Rectal smooth muscle tissue (tissue), 1 donor: ENCODE results near the gene LBX2.
A peak's percentile ranks its signal among the peaks of the same experiment; 100 is the strongest.

Experiments
- H3K27ac ChIP-seq: one replicate; pipeline ENCODE4 v1.7.0; 2013; ENCODE audit warnings: low read depth, low read length, inconsistent platforms
- H3K27me3 ChIP-seq: one replicate; pipeline ENCODE4 v1.7.0; 2013; ENCODE audit warnings: low read length; ENCODE audit not compliant: control insufficient read depth, insufficient read depth
- H3K36me3 ChIP-seq: one replicate; pipeline ENCODE4 v1.7.0; 2013; ENCODE audit warnings: low read length; ENCODE audit not compliant: control insufficient read depth, insufficient read depth
- H3K4me1 ChIP-seq: one replicate; pipeline ENCODE4 v1.7.0; 2013; ENCODE audit warnings: low read length; ENCODE audit not compliant: control insufficient read depth, insufficient read depth
- H3K4me3 ChIP-seq: one replicate; pipeline ENCODE4 v1.7.0; 2013; ENCODE audit warnings: low read length
- H3K9ac ChIP-seq: one replicate; pipeline ENCODE4 v1.7.0; 2013; ENCODE audit warnings: low read length

The LBX2 gene

DNA sequence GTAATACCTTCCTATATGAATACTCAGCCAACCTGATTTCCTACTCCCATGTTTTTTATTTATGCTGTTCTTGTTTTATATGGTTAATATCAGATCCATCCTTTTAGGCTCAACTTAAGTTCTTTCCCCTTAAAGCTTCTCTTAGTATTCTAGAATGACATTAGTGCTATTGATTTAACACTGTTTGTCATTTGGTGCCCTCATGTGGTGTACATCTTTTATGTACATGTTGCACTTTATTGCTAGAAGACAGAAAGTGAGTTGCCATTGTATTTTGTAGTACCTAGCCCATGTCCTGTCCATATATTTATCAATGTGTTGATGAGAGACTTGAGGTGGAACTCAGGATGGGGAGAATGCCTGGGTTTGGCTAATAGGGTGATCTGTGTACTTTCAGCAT lies 32.8 kb upstream of the LBX2 start:
- peaks cover 11% of the 10 kb centered on the region for H3K36me3 ChIP-seq
- no peak overlapping the region for H3K4me3 ChIP-seq
- H3K27me3 ChIP-seq: no peaks in the 10 kb centered on the region
- H3K27ac ChIP-seq: no peak overlapping the region
- H3K4me1 ChIP-seq: peaks cover 16% of the 10 kb centered on the region
- H3K9ac ChIP-seq: no peak overlapping the region

DNA sequence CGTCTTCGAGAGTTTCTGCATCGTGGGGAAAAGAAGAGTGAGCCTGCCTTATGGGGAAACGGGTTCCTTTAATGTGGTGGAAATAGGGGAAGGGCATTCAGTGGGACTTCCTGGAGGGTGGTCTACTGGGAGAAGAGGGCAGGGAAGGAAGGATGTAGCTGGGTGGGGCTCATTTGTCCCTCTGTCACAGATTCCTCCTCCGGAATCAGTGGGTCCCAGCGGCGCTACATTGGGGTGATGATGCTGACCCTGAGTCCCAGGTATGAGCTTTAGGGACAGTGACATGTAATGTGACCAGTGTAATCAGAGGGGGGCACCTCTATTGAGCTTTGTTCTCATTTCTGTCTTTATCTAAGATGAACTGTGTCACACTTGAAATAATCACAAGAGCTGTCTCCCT lies 32.3 kb upstream of the LBX2 start:
- Histone ChIP-seq H3K4me3 (no peak overlapping the region), H3K4me1 (peaks cover 16% of the 10 kb centered on the region), H3K27ac (no peak overlapping the region), H3K27me3 (no peaks in the 10 kb centered on the region), H3K9ac (no peak overlapping the region), H3K36me3 (peaks cover 16% of the 10 kb centered on the region)

DNA sequence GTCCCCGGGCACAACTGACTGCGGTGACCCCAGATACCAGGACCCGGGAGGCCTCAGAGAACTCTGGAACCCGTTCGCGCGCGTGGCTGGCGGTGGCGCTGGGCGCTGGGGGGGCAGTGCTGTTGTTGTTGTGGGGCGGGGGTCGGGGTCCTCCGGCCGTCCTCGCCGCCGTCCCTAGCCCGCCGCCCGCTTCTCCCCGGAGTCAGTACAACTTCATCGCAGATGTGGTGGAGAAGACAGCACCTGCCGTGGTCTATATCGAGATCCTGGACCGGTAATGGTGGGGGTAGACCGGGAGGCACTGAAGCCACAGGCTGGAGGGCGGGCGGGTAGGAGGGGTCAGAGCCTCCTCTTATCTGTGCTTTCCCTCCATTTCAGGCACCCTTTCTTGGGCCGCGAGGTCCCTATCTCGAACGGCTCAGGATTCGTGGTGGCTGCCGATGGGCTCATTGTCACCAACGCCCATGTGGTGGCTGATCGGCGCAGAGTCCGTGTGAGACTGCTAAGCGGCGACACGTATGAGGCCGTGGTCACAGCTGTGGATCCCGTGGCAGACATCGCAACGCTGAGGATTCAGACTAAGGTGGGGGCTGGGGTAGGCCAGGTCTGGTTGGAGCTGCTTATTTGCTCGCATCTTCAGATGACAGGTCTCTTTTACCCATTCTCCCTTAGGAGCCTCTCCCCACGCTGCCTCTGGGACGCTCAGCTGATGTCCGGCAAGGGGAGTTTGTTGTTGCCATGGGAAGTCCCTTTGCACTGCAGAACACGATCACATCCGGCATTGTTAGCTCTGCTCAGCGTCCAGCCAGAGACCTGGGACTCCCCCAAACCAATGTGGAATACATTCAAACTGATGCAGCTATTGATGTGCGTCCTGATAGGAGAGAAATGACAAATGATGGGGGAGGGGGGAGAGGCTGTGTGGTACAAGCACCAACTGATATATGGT lies 31.1 kb upstream of the LBX2 start:
- Histone ChIP-seq H3K27ac (peak overlapping the region; percentile 78), H3K27me3 (no peaks in the 10 kb centered on the region), H3K9ac (peak overlapping the region; percentile 51), H3K4me3 (peak overlapping the region; percentile 98), H3K36me3 (peaks cover 25% of the 10 kb centered on the region), H3K4me1 (peaks cover 16% of the 10 kb centered on the region)

DNA sequence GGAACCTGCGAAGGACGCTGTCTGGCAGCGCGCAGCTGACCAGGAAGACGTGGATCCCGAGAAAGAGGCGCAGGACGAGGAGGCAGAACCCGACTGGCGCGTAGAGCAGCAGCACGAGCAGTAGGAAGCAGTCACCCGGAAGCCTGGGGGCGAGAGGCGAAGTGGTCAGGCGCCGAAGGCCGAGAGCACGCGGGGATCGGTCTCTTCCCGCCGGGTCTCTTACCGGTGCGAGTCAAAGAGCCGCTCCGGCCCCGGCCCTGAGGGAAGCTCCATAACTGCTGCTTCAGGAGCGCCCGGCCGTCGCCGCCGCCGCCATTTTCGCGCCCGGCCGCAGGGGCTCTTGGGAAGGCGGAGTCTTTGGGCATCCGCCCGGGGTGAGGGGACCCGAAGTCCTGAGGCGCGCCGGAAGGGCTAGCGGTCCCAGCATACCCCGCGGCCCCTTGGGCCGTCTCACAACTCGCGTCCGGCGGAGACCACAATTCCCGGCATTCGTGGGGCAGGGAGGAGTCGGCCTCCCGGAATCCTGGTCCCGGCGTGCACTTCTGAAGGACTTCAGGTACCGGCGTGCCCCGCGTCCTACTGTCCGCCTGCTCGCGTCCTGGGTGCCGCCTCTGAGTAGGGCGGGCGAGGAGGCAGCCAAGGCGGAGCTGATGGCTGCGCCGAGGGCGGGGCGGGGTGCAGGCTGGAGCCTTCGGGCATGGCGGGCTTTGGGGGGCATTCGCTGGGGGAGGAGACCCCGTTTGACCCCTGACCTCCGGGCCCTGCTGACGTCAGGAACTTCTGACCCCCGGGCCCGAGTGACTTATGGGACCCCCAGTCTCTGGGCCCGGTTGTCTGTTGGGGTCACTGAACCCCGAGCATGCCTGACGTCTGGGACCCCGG lies 30.2 kb upstream of the LBX2 start, which contains the start of the genes AUP1 and HTRA2:
TSS of gene AUP1 (minus strand) at position 350 of the 882 bp plus-strand sequence. CDS start at position 273, 77 bp downstream.
TSS of gene HTRA2 (plus strand) at position 577 of the 882 bp plus-strand sequence. CDS start at position 651, 74 bp downstream.
- H3K4me3 ChIP-seq: peak within 1 kb of the TSS; percentile 98
- peaks cover 25% of the 10 kb centered on the region for H3K36me3 ChIP-seq
- H3K9ac ChIP-seq: peak within 1 kb of the TSS; percentile 96
- no peaks in the 10 kb centered on the region for H3K27me3 ChIP-seq
- peaks cover 16% of the 10 kb centered on the region for H3K4me1 ChIP-seq
- peak within 1 kb of the TSS; percentile 90 for H3K27ac ChIP-seq

DNA sequence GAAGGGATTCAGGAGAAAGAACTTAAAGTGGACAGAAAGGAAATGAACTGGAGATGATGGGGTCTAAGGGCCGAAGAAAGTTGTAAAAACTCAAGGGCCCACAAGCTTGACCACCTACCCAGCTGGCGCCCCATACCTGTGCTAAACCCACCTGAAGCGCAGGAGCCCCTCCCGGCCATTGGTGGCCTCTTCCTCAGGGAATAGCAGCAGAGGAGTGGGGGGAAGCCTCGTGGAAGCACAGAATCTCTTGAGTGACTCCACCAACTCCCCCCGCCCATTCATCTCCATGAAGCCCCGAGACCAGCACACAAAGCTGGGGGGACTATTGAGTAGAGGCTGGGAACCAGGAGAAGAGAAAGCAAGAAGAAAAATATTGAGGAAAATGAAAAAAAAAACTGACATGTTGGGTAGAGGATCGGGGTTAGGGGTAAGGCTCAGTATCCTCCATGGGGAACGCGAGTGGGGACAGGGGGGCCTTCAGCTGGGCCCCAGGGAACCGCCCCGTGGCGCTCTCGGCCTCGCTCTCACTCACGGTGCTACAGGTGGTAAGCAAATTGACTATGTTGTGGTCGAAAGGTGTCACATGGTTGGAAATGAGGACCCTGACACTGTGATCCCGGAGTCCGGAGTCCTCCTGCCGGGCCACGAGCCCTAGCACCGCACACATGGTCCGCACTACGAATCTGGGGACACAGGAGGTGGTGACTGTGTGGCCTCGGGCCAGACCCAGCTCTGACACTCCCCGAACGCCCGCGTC lies 29.4 kb upstream of the LBX2 start:
- H3K36me3 ChIP-seq: peaks cover 25% of the 10 kb centered on the region
- peak overlapping the region; percentile 96 for H3K9ac ChIP-seq
- peak overlapping the region; percentile 90 for H3K27ac ChIP-seq
- peaks cover 16% of the 10 kb centered on the region for H3K4me1 ChIP-seq
- H3K27me3 ChIP-seq: no peaks in the 10 kb centered on the region
- peak overlapping the region; percentile 98 for H3K4me3 ChIP-seq

DNA sequence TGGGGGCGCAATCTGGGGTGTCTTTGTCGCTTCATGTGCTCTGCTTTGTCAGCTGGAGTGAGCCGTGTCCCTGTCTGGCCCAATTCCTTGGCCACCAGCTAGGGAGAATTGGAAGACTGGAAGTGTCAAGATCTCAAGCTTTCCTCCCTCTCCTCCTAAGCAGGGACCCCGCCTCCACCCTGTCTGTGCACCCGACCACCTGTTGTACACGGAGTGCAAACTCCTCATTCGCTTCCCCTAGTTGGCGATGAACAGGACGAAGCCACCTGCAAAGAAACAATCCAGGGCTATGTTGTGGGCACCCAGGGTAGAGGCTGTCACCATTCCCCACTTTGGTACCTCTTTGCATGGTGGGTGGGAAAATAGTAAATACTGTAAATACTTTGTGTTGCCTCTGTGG lies 28.3 kb upstream of the LBX2 start:
- H3K36me3 ChIP-seq: peaks cover 25% of the 10 kb centered on the region
- H3K9ac ChIP-seq: no peak overlapping the region
- H3K4me1 ChIP-seq: peaks cover 16% of the 10 kb centered on the region
- no peak overlapping the region for H3K27ac ChIP-seq
- no peaks in the 10 kb centered on the region for H3K27me3 ChIP-seq
- no peak overlapping the region for H3K4me3 ChIP-seq

DNA sequence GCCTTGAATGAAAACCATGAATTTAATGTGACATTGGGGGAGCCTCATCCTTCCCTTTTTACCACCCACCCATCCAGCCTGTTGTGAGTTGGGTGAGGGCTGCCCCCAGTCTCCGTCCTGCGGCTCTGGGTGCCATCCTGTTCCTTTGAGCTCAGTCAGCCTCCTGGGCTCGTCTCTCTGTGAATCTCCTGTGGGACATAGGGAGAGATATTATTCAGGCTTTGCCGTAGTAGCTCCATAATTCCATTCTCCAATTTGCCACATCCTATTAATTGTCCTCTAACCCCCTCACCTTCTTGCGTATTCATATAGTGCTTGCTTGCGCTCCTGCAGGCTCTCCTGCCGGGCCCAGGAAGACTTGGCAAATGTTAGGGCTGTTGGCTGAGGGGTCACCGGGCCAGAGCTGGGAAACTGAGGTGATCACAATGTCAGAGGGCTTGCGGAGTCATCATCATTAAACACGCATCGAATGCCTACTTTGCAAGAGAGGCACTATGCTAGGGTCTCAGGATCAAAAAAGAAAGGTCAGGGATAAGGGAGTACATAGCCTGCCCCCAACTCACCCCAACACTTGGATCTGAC lies 27.3 kb upstream of the LBX2 start:
- H3K4me1 ChIP-seq: peaks cover 16% of the 10 kb centered on the region
- H3K36me3 ChIP-seq: peaks cover 22% of the 10 kb centered on the region
- no peak overlapping the region for H3K9ac ChIP-seq
- no peaks in the 10 kb centered on the region for H3K27me3 ChIP-seq
- no peak overlapping the region for H3K4me3 ChIP-seq
- H3K27ac ChIP-seq: no peak overlapping the region

DNA sequence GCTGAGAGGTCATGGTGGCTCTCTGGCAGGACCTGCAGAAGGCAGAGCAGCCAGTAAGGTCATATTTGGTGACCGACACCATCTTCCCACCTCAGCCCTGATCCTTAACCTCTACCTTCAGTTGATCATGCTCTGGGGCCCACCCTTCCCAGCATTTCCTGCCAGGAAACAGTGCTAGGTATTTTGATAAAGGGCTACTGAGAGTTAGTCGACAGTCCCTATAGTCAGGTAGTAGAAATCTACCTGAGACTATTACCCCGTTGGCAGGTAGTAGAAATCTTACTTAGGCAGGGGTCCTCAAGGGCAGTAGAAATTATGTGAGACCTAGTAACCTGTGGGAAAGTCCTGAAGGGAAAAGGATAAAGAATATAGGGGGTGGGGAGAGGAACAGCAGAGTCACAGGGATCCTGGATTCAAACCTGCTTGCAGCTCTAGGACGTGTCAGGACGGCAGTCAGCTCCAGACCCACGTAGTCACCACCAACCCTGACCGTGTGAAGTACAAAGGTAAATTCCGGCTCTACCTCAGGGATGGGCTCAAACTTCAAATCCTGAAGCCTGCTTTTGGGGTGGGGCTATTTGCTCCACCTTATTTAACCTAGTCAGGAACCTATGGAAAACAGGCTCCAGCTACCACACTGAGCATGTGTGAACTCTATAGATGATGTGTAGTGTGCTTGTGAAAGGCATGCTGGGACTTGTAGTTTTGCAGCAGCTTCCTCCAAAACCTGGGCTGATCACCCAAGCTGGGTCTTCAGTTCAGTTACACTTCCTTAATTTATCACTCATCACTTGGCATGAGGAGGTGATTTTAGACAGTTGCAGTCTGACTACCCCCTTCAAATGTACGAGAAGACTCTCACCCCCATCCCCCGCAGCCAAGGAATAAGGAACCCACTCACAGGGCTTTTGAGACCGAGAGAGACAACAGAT lies 26.6 kb upstream of the LBX2 start, which contains the start of gene DQX1:
TSS of gene DQX1 (minus strand) at position 515 of the 932 bp plus-strand sequence. CDS start at position 13, 502 bp downstream.
- Histone ChIP-seq H3K4me1 (peaks cover 12% of the 10 kb centered on the region), H3K9ac (no peak within 1 kb of the TSS), H3K4me3 (peak within 1 kb of the TSS; percentile 29), H3K27me3 (no peaks in the 10 kb centered on the region), H3K36me3 (peaks cover 22% of the 10 kb centered on the region), H3K27ac (no peak within 1 kb of the TSS)

DNA sequence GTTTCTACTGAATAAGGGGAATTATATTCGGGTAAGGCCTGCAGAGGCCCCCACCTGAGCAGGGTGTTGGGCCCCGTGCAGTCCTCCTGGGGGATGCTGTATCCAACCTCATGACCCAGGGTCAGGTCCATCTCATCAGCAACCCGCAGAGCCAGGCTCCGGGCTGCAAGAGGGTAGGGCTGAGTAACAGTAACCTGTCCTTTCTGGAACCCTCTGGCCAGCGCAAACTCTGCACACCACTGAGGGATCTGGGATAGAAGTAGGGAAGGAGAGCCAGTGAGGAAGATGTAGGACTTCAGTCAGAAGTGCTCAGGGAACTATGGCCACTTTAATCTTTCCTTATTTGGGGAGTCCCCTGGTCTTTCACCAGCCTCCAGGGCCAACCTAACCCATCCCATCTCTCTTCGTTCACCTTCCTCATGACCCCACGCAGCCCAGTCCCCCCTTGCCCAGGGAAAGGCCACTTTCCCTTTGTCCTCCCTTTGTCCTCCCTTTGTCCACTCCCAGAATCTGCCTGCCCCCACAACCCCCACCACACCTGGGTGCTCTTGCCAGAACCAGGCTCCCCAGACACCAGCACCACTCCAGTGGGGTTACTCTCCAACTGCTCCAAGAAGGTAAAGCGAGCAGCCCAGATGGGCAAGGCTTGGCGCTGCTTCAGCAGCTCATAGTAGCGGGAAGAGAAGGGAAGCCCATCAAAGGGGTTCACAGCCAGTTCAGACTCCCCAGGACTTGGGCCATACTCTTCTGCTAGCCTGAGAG lies 25.7 kb upstream of the LBX2 start:
- H3K9ac ChIP-seq: no peak overlapping the region
- H3K4me3 ChIP-seq: peak overlapping the region; percentile 29
- H3K27me3 ChIP-seq: peaks cover under 1% of the 10 kb centered on the region
- H3K4me1 ChIP-seq: peaks cover 8% of the 10 kb centered on the region
- H3K36me3 ChIP-seq: peaks cover 22% of the 10 kb centered on the region
- H3K27ac ChIP-seq: no peak overlapping the region

DNA sequence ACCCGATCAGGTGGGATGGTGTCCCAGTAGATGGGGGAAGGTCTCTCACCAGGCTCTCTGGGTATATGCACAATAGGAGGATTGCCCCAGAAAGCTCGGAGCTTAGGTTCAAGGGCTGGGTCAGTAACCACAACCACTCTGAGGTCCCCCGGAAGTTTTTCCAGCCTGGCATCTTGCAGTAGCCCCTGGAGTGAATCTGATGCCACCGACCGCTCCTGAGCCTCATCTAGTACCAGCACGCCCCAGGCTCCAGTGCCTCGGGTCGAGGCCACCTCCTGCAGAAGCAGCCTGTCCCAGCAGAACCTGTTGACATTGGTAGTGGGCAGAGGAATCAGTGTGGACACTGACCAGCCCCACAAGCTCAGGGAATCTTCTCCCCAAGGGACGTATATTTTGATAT lies 24.6 kb upstream of the LBX2 start:
- Histone ChIP-seq H3K9ac (no peak overlapping the region), H3K27ac (no peak overlapping the region), H3K4me3 (no peak overlapping the region), H3K27me3 (peaks cover 11% of the 10 kb centered on the region), H3K4me1 (peaks cover 8% of the 10 kb centered on the region), H3K36me3 (peaks cover 22% of the 10 kb centered on the region)
